ENCODE measurements around the gene KIF1C.

KIF1C gene

GRCh38 chr17:4969047-4969550, 28.7 kb upstream of the KIF1C start:
- DNase-seq = peak; percentile 87

GRCh38 chr17:4969551-4970173, 28.1 kb upstream of the KIF1C start:
- DNase-seq = peak; percentile 28

- no peak for DNase-seq
Measured at GRCh38 chr17:4970273-4970672, 27.5 kb upstream of the KIF1C start.

GRCh38 chr17:4971826-4972225, 25.9 kb upstream of the KIF1C start:
- DNase-seq = no peak

- no peak for DNase-seq
Measured at GRCh38 chr17:4972322-4972721, 25.4 kb upstream of the KIF1C start.

- DNase-seq = no peak
Measured at GRCh38 chr17:4972752-4973151, 25.0 kb upstream of the KIF1C start.

GRCh38 chr17:4973256-4974114, 24.3 kb upstream of the KIF1C start:
- no peak for DNase-seq

- DNase-seq = no peak
Measured at GRCh38 chr17:4974115-4974670, 23.6 kb upstream of the KIF1C start.

GRCh38 chr17:4978726-4979125, 19.0 kb upstream of the KIF1C start:
- DNase-seq = no peak

- peak; percentile 77 for DNase-seq
Measured at GRCh38 chr17:4980644-4981216, 17.0 kb upstream of the KIF1C start.

- no peak for DNase-seq
Measured at GRCh38 chr17:4982305-4982704, 15.4 kb upstream of the KIF1C start.

GRCh38 chr17:4986403-4986802, 11.3 kb upstream of the KIF1C start:
- DNase-seq = no peak

- peak; percentile 92 for DNase-seq
Measured at GRCh38 chr17:4986951-4987766, 10.6 kb upstream of the KIF1C start, which contains the start of gene CAMTA2. TSS of gene CAMTA2 (minus strand) at chr17:4987675. CDS start at chr17:4986222, 1,453 bp downstream.

GRCh38 chr17:4987767-4988567, 9.8 kb upstream of the KIF1C start:
- no peak for DNase-seq

- no peak for DNase-seq
Measured at GRCh38 chr17:4994081-4994595, 3.6 kb upstream of the KIF1C start.

GRCh38 chr17:4998027-4998731, 429 bp downstream of the KIF1C start:
- DNase-seq = no peak

GRCh38 chr17:4998732-4999429, 1.1 kb downstream of the KIF1C start:
- no peak for DNase-seq

- DNase-seq = no peak
Measured at GRCh38 chr17:4999430-5000093, 1.8 kb downstream of the KIF1C start.

- DNase-seq = no peak
Measured at GRCh38 chr17:5000237-5000639, 2.5 kb downstream of the KIF1C start.

Data from activated CD4-positive, alpha-beta T cell treated with anti-CD3 and anti-CD28 coated beads, Interleukin-10, Interleukin-2, amounts not matched to agents 100 ng/mL and 50 ng/mL, durations not matched to agents 16 hours and 8 hours (primary cell).